Gastroesophageal sphincter (tissue), 4 donors: Measurements from ENCODE around the gene COMMD9. TPM values are rescaled to one million over a fixed set of nuclear protein-coding genes. Genes with fewer than 3 reads are reported as not detected.

Experiments
- ATAC-seq: fragments of 150-250 bp; one replicate; pipeline ENCODE4 v1.9.1; 2016; ENCODE audit warnings: mild to moderate bottlenecking, moderate library complexity
- H3K27ac ChIP-seq, 4 donors: fragments of 200-600 bp; sonication (generic) in 3 of 4; 1 replicate in 3 of 4; 2 replicates in 1 of 4; pipeline ENCODE4 v1.5.1; 2016 to 2019
- H3K27me3 ChIP-seq: fragments of 200-600 bp; sonication (generic); one replicate; pipeline ENCODE4 v1.5.1; 2019
- H3K36me3 ChIP-seq, 2 donors: fragments of 200-600 bp; sonication (generic); one replicate each; pipeline ENCODE4 v1.5.1; 2019; ENCODE audit warnings: control low read depth in 1 of 2
- H3K4me1 ChIP-seq, 3 donors: fragments of 200-600 bp; sonication (generic); 1 replicate in 2 of 3; 2 replicates in 1 of 3; pipeline ENCODE4 v1.5.1; 2016 to 2019; ENCODE audit warnings: control low read depth in 2 of 3
- H3K4me3 ChIP-seq, 2 donors: fragments of 200-600 bp; sonication (generic); one replicate each; pipeline ENCODE4 v1.5.1; 2019; ENCODE audit warnings: mild to moderate bottlenecking in 1 of 2, moderate library complexity in 1 of 2
- H3K9me3 ChIP-seq, 3 donors: fragments of 200-600 bp; sonication (generic); one replicate each; pipeline ENCODE4 v1.5.1; 2017 to 2019; ENCODE audit warnings: control low read depth in 2 of 3
- CTCF ChIP-seq, 4 experiments: fragments of 200-600 bp in 2 of 4; fragments of 450-650 bp in 2 of 4; sonication (generic) in 1 of 4; IDR thresholded peaks; one replicate each; pipeline ENCODE4 v1.5.1; 2017 to 2019; ENCODE audit warnings: antibody characterized with exemption in 4 of 4, mild to moderate bottlenecking in 2 of 4, moderate library complexity in 2 of 4
- EP300 ChIP-seq: sonication (generic); formaldehyde crosslinking; IDR thresholded peaks from one replicate; pipeline ENCODE4 v1.6.1; 2017; ENCODE audit warnings: antibody characterized with exemption, mild to moderate bottlenecking
- POLR2A ChIP-seq, 2 donors: fragments of 450-650 bp; IDR thresholded peaks; one replicate each; pipeline ENCODE4 v1.6.1; 2017; ENCODE audit warnings: antibody characterized with exemption in 2 of 2, mild to moderate bottlenecking in 2 of 2, moderate library complexity in 1 of 2
- POLR2AphosphoS5 ChIP-seq: sonication (generic); formaldehyde crosslinking; IDR thresholded peaks from one replicate; pipeline ENCODE4 v1.6.1; 2017; ENCODE audit warnings: antibody characterized with exemption
- WGBS, 2 donors: methylation state at CpG; one replicate each; pipeline ENCODE4 v1.1.5; 2018; ENCODE audit warnings: low coverage in 1 of 2; 5-methylcytosine and 5-hydroxymethylcytosine counted together
- total RNA-seq, 4 donors: library from RNA; depleted of rRNA; stranded (reverse); fragments of >200 nt; gene quantifications; one replicate each; pipeline ENCODE4 v1.1.0, GENCODE V29; 2016

Gene COMMD9
- total RNA-seq, 4 donors from 2014 or later, result 19.7 to 26.5 (median 25.5) TPM

GRCh38 chr11:36312611-36313472 lies 23.6 kb upstream of the COMMD9 start:
- TF ChIP-seq EP300 (no peak), CTCF (IDR thresholded peaks at IDR 0.05) (no peak), POLR2A (IDR thresholded peaks at IDR 0.05) (no peak), POLR2AphosphoS5 (no peak)
- ATAC-seq, result no peak
- Histone ChIP-seq H3K4me3 (no peak overlapping the region), H3K4me1 (no peaks in the 10 kb centered on the region), H3K27ac (no peak overlapping the region), H3K9me3 (no peaks in the 10 kb centered on the region), H3K36me3 (no peaks in the 10 kb centered on the region), H3K27me3 (peaks cover 31% of the 10 kb centered on the region)
- 54 to 73% methylated on average over 4 to 6 of the region's 6 CpGs for WGBS, 2 donors

- no peak for TF ChIP-seq EP300
- TF ChIP-seq POLR2A (IDR thresholded peaks at IDR 0.05), result no peak
- no peak for TF ChIP-seq POLR2AphosphoS5
- TF ChIP-seq CTCF (IDR thresholded peaks at IDR 0.05), result no peak
- H3K36me3 ChIP-seq, result no peaks in the 10 kb centered on the region
- peaks cover 31% of the 10 kb centered on the region for H3K27me3 ChIP-seq
- WGBS, 2 donors, result 81 to 86% methylated on average over 4 of the region's 4 CpGs
- no peak overlapping the region for H3K27ac ChIP-seq
- H3K4me1 ChIP-seq, result no peaks in the 10 kb centered on the region
- no peak for ATAC-seq
- H3K9me3 ChIP-seq, result no peaks in the 10 kb centered on the region
- no peak overlapping the region for H3K4me3 ChIP-seq
Observed at GRCh38 chr11:36311926-36312595, 22.8 kb upstream of the COMMD9 start.

GRCh38 chr11:36309779-36310178 lies 20.6 kb upstream of the COMMD9 start:
- no peaks in the 10 kb centered on the region for H3K36me3 ChIP-seq
- H3K27ac ChIP-seq, result no peak overlapping the region
- TF ChIP-seq POLR2A (IDR thresholded peaks at IDR 0.05) (no peak), EP300 (no peak), POLR2AphosphoS5 (no peak), CTCF (IDR thresholded peaks at IDR 0.05) (no peak)
- peaks cover 24% of the 10 kb centered on the region for H3K27me3 ChIP-seq
- no peak overlapping the region for H3K4me3 ChIP-seq
- no peaks in the 10 kb centered on the region for H3K4me1 ChIP-seq
- no peaks in the 10 kb centered on the region for H3K9me3 ChIP-seq
- no peak for ATAC-seq
- 91 to 93% methylated on average over 3 to 4 of the region's 4 CpGs for WGBS, 2 donors

- TF ChIP-seq EP300 (no peak), CTCF (IDR thresholded peaks at IDR 0.05) (no peak), POLR2AphosphoS5 (no peak), POLR2A (IDR thresholded peaks at IDR 0.05) (no peak)
- no peak for ATAC-seq
- WGBS, 2 donors, result 17 to 44% methylated on average over 1 of the region's 1 CpG
- Histone ChIP-seq H3K9me3 (no peaks in the 10 kb centered on the region), H3K4me3 (no peak overlapping the region), H3K27ac (no peak overlapping the region), H3K27me3 (peaks cover 22% of the 10 kb centered on the region), H3K4me1 (no peaks in the 10 kb centered on the region), H3K36me3 (no peaks in the 10 kb centered on the region)
Observed at GRCh38 chr11:36308577-36308976, 19.4 kb upstream of the COMMD9 start.
